ENCODE measurements around the gene CNOT8. TPM values are rescaled to one million over a fixed set of nuclear protein-coding genes. Genes with fewer than 3 reads are reported as not detected.
"Not testable (repeated sequence)": the region's sequence is repeated elsewhere in the genome, so short reads cannot be mapped to it uniquely, and the experiment has no call there.

CNOT8 gene
- 10 to 100 TPM; 70.6 to 79.6 (median 72.4) TPM for polyA plus RNA-seq (ENCODE audit: insufficient read length in 3 of 3)
- long read RNA-seq, donor 1, transcript CNOT8-201 (7 exons, 2,528 nt): major isoform, 12 of 40 reads
- long read RNA-seq, donor 1, partial matches to known transcripts: 24 of 40 reads
- long read RNA-seq, donor 1, other reads (novel, unspliced or antisense): 0 of 40 reads
- long read RNA-seq, donor 2, transcript CNOT8-201 (7 exons, 2,528 nt): major isoform, 10 of 34 reads
- long read RNA-seq, donor 2, partial matches to known transcripts: 9 of 34 reads
- long read RNA-seq, donor 2, other reads (novel, unspliced or antisense): 0 of 34 reads
- long read RNA-seq, donor 3, transcript CNOT8-214 (6 exons, 923 nt): minor isoform, 5 of 36 reads
- long read RNA-seq, donor 3, transcript CNOT8-201 (7 exons, 2,528 nt): major isoform, 12 of 36 reads
- long read RNA-seq, donor 3, partial matches to known transcripts: 13 of 36 reads
- long read RNA-seq, donor 3, other reads (novel, unspliced or antisense): 0 of 36 reads
- long read RNA-seq, donor 4, transcript CNOT8-201 (7 exons, 2,528 nt): major isoform, 8 of 20 reads
- long read RNA-seq, donor 4, partial matches to known transcripts: 5 of 20 reads
- long read RNA-seq, donor 4, other reads (novel, unspliced or antisense): 0 of 20 reads
- long read RNA-seq, donor 5, transcript CNOT8-202 (7 exons, 2,604 nt): minor isoform, 5 of 18 reads
- long read RNA-seq, donor 5, transcript CNOT8-201 (7 exons, 2,528 nt): major isoform, 8 of 18 reads
- long read RNA-seq, donor 5, partial matches to known transcripts: 0 of 18 reads
- long read RNA-seq, donor 5, other reads (novel, unspliced or antisense): 0 of 18 reads
- long read RNA-seq, donor 6, transcript CNOT8-201 (7 exons, 2,528 nt): major isoform, 13 of 21 reads
- long read RNA-seq, donor 6, partial matches to known transcripts: 0 of 21 reads
- long read RNA-seq, donor 6, other reads (novel, unspliced or antisense): 0 of 21 reads
- long read RNA-seq, donor 7, transcript CNOT8-201 (7 exons, 2,528 nt): major isoform, 15 of 29 reads
- long read RNA-seq, donor 7, transcript CNOT8-202 (7 exons, 2,604 nt): minor isoform, 8 of 29 reads
- long read RNA-seq, donor 7, partial matches to known transcripts: 0 of 29 reads
- long read RNA-seq, donor 7, other reads (novel, unspliced or antisense): 0 of 29 reads
- long read RNA-seq, donor 8, transcript CNOT8-201 (7 exons, 2,528 nt): major isoform, 8 of 23 reads
- long read RNA-seq, donor 8, partial matches to known transcripts: 10 of 23 reads
- long read RNA-seq, donor 8, other reads (novel, unspliced or antisense): 0 of 23 reads
- long read RNA-seq, donor 9, transcript CNOT8-201 (7 exons, 2,528 nt): major isoform, 21 of 66 reads
- long read RNA-seq, donor 9, transcript CNOT8-202 (7 exons, 2,604 nt): minor isoform, 6 of 66 reads
- long read RNA-seq, donor 9, partial matches to known transcripts: 32 of 66 reads
- long read RNA-seq, donor 9, other reads (novel, unspliced or antisense): 0 of 66 reads
- long read RNA-seq, donor 10, transcript CNOT8-202 (7 exons, 2,604 nt): minor isoform, 5 of 27 reads
- long read RNA-seq, donor 10, transcript CNOT8-201 (7 exons, 2,528 nt): major isoform, 9 of 27 reads
- long read RNA-seq, donor 10, partial matches to known transcripts: 11 of 27 reads
- long read RNA-seq, donor 10, other reads (novel, unspliced or antisense): 0 of 27 reads
- long read RNA-seq, donor 11, transcript CNOT8-202 (7 exons, 2,604 nt): minor isoform, 5 of 33 reads
- long read RNA-seq, donor 11, transcript CNOT8-201 (7 exons, 2,528 nt): major isoform, 15 of 33 reads
- long read RNA-seq, donor 11, partial matches to known transcripts: 9 of 33 reads
- long read RNA-seq, donor 11, other reads (novel, unspliced or antisense): 0 of 33 reads
- long read RNA-seq, donor 12, transcript CNOT8-201 (7 exons, 2,528 nt): major isoform, 20 of 137 reads
- long read RNA-seq, donor 12, partial matches to known transcripts: 106 of 137 reads
- long read RNA-seq, donor 12, other reads (novel, unspliced or antisense): 6 of 137 reads
- long read RNA-seq, donor 13, transcript CNOT8-201 (7 exons, 2,528 nt): major isoform, 5 of 20 reads
- long read RNA-seq, donor 13, partial matches to known transcripts: 11 of 20 reads
- long read RNA-seq, donor 13, other reads (novel, unspliced or antisense): 0 of 20 reads
- long read RNA-seq, donor 14, transcript CNOT8-202 (7 exons, 2,604 nt): minor isoform, 6 of 87 reads
- long read RNA-seq, donor 14, transcript CNOT8-201 (7 exons, 2,528 nt): major isoform, 18 of 87 reads
- long read RNA-seq, donor 14, partial matches to known transcripts: 55 of 87 reads
- long read RNA-seq, donor 14, other reads (novel, unspliced or antisense): 0 of 87 reads
- long read RNA-seq, donor 15, transcript CNOT8-201 (7 exons, 2,528 nt): major isoform, 14 of 20 reads
- long read RNA-seq, donor 15, partial matches to known transcripts: 0 of 20 reads
- long read RNA-seq, donor 15, other reads (novel, unspliced or antisense): 0 of 20 reads
- long read RNA-seq, donor 16, transcript CNOT8-201 (7 exons, 2,528 nt): major isoform, 12 of 34 reads
- long read RNA-seq, donor 16, transcript CNOT8-202 (7 exons, 2,604 nt): minor isoform, 5 of 34 reads
- long read RNA-seq, donor 16, partial matches to known transcripts: 15 of 34 reads
- long read RNA-seq, donor 16, other reads (novel, unspliced or antisense): 0 of 34 reads

DNA sequence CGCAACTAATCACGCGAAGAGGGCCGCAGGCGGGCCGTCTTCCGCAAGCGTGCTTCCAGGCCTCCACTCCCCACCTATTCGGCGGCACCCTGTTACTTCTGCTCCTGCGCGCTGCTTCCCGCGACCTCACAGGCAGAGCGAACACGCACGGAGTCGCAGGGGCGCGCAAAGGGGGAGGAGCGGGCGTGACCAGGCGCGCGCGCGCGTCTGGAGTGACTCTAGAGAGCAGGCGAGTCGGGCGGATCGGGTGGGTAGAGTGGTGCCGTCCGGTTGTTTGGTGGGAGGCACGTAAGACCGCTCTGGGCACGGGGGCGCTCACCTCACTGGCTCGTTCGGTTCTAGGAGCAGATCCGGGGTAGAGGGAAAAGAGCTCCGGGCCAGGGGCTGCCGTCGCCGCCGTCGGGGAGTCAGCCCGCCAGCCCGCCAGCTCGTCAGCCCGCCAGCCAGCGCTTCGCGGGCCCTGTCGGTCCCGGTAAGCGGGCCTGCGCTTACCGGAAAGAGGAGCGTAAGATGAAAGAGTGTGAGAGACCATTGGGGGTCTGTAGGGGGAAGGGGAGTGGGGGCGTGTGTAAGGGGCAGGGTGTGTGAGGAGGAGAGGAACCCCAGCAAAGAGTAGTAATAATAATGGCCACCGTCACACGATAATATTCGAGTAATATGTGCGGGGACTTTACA is at the start of gene CNOT8:
Gene CNOT8, plus strand, starts transcription at position 331 of the 675 bp plus-strand sequence. CDS start 4,652 bp downstream, outside the sequence.
- peak; percentile 98 for DNase-seq

DNA sequence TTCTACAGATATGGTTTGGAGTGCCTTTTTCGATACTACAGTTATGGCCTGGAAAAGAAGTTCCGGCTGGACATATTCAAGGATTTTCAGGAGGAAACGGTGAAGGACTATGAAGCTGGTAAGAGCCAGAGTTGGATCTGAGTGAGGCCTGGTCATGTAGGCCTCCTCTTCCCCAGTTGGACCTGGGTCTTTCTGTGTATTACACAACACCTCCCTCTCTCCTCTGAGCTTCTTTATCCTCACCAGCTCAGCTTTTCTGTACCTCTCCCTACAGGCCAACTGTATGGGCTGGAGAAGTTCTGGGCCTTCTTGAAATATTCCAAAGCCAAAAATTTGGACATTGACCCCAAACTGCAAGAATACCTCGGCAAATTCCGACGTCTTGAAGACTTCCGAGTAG is 47.2 kb upstream of the CNOT8 start:
- DNase-seq: no peak

DNA sequence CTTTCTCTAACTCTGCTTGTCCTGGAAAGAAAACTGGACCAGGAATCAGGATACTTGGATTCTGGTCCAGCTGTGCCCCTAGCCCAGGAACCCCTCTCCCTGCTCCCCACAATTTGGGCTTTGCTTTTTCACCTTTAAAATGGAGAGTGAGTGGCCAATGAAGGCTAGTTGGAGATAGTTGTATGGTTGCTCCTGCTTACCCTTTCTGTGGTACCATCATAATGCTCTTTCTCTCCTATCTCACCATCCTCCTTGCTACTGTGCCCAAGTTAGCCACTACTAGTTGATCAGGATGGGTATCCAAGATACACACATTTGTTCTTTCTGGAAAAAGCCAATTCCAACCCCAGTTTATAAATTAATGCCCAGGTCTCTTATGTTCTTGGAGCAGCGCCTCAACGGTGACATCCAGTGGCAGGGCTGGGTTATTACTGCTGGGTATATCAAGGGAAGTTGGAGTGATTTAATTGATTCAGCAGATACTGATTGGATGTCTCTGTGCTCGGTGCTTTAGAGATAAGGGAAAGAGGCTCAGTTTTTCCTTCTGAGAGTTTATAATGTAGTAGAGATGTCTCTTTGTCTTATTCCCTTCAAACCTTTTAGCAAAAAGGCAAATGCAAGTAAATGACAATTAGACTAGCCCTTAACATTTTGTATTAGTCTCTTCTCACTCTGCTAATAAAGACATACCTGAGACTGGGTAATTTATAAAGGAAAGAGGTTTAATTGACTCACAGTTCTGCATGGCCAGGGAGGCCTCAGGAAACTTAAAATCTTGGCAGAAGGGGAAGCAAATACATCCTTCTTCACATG is 46.6 kb upstream of the CNOT8 start:
- DNase-seq: peak; percentile 30

DNA sequence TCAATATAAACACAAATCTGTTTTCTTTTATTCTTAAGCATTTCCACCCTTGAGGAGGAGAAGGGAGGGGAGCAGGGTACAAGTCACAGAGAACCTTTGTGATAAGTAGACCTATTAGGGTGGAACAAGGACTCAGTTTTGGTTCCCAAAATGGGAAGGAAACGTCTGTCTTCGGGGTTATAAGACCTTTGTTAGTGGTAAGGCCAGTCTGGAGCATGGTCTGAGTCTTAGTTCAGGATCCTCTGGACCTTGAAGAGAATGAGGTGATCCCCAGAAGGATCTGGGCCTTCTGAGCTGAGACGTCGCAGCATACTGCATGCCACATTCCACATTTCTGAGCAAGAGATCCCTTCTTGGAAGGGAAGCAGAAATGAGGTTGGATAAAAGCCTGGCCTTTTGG is 45.3 kb upstream of the CNOT8 start:
- no peak for DNase-seq

GRCh38 chr5:154813736-154814135 is 44.7 kb upstream of the CNOT8 start:
- no peak for DNase-seq

DNA sequence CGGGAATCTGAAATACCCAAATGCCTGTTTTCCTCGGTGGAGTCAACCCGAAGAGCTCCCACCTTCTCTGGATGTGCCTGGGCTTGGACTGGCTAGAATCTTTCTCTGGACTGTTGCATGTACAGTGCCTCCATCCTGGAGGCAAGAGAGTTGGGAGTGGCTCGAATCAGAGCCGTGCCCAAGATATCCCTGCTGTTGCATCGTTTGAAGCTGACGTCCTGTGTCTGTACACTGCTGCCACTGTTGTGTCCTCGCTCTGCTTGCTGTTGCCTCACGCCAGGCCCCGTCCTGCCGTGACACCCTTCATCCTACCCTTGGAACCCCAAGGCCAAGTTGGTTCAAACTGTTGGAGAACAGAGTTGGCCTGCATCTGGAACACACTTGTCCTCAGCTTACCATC is 43.4 kb upstream of the CNOT8 start:
- DNase-seq: no peak

DNA sequence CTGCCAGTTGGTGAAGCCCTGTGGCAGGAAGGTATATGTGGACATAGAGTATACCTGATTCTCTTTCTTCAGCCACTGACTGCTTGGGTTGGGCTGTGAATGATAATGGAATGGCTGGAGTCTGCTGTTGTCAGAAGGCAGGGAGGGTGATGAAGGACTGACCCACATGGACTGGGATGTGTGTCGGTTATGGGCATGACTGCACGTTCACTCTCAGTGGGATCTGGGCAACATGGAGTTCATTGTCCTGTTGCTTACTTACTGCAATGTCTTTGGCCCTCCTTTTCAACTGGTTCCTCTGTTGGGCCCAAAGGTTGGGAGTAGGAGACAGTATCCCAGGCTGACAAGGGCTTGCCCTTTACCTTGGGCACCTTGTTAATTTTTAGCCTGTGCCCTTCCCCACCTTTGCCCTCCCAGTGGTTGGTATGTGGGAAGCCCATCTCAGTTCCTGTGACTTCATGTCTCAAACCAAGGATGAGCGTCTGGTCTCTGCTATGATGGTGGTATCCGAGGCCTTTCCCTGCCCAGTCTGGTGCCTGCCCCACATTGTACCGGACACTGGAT is 42.7 kb upstream of the CNOT8 start:
- no peak for DNase-seq

- no peak for DNase-seq
Measured at GRCh38 chr5:154816891-154817492, 41.4 kb upstream of the CNOT8 start.

DNA sequence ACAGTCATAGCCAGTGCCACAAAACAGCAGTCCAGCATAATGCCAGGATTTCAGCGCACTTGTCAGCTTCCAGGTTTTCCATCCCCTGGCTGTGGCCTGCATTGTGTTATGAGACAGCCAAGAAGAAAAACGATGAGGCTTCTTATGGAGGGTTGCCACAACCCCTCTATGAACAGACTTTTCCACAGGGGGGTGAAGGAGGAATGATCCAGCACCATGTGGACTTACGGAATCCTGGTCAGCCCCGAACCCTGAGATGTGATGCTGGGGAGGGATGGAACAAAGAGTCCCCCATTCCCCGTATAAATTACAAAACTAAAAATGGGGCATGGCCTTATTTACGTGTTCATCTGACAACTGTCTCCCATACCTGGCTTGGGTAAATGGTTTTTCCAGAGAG is 40.6 kb upstream of the CNOT8 start:
- DNase-seq: no peak

GRCh38 chr5:154818471-154819116 is 39.8 kb upstream of the CNOT8 start:
- DNase-seq: no peak

DNA sequence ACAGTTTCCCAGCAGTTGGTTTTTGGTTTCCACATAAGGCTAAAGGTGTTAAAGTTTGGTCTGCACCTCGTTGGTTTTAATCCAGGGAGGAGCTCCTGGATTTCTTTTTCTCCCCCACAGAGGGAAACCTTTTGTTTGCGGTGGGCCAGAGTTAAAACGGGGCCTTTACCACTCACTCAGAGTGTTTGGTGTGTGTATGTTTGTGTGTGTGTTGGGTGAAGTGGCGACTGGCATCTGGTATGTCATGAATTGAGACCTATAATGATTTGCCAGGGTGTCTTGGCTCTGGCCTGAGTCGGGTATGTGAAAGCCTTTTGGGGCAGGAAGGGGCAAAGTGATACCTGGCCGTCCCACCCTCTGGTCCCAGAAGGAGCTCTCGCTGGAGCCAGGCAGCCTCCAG is 38.9 kb upstream of the CNOT8 start:
- no peak for DNase-seq

DNA sequence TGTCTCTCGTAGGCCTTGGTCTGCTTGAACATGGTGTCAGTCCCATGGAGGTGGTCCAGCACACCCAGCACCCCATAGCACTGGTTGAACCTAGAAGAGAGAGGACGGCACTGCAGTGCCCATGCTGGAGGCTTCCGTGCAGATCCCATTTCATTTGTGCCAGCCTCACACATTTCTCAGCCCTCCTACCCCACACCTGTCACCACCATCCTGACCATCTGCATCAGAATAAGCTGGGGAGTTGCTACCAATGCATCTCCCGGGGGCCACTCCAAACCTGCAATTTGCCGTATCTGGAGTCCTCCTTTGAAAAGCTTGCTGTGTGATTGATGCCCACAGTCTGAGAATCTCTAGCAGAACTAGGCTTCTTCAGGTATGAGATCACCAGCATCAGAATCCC is 38.0 kb upstream of the CNOT8 start:
- no peak for DNase-seq

DNA sequence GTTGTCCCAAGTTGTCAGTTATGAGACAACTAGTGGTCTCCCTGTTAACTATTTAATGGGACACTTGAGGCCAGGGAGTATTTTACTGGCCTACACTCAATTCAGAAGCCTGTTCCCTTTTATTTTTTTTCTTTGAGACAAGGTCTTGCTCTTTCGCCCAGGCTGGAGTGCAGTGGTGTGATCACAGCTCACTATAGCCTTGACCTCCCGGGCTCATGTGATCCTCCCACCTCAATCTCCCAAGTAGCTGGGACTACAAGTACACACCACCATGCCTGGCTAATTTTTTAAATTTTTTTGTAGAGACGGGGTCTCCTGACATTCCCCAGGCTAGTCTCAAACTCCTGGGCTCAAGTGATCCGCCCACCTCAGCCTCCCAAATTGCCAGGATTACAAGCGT is 35.5 kb upstream of the CNOT8 start:
- DNase-seq: not testable (repeated sequence)

GRCh38 chr5:154823605-154824004 is 34.8 kb upstream of the CNOT8 start:
- no peak for DNase-seq

- DNase-seq: no peak
Measured at GRCh38 chr5:154824070-154824469, 34.4 kb upstream of the CNOT8 start.

DNA sequence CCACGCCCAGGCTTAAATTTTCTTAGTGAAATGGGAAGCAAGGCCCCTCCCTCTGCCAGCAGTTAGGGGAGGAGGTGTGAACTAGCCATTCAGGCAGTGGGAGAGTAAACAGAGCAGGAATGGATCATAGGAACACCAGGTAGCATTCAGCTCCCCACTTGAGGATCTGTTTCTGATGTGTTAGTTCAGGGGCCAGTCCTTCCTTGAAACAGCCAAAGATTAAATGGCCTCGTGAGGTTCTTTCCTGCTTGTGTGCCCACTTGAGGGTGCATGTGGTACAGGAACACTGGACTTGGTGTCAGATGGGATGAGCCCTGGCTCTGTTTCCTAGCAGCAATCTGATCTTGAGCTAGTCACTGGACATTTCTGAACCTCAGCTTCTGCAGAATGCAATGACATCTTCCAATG is 29.2 kb upstream of the CNOT8 start:
- DNase-seq: no peak
